ENCODE data around the gene HNRNPR. TPM values are rescaled to one million over a fixed set of nuclear protein-coding genes. Genes with fewer than 3 reads are reported as not detected.

The HNRNPR gene
- total and polyA plus RNA-seq, 9 of the 15 experiments (the other 6 are each of a cell fraction or from before 2014, with no cell fraction given): 80.9 to 372 (median 301) TPM

- TF ChIP-seq NR0B1 (IDR thresholded peaks at IDR 0.05; ENCODE audit: partially characterized antibody): no peak
- TF ChIP-seq FOXA3 (CRISPR knock-in tag; conservative IDR thresholded peaks at IDR 0.05 in 1 of 2, IDR thresholded peaks at IDR 0.05 in 1 of 2): 0 out of 4 replicates have a peak, but pooled peaks of 1 of the 2 experiments have one; percentile 41
- TF ChIP-seq, protein P1, sequence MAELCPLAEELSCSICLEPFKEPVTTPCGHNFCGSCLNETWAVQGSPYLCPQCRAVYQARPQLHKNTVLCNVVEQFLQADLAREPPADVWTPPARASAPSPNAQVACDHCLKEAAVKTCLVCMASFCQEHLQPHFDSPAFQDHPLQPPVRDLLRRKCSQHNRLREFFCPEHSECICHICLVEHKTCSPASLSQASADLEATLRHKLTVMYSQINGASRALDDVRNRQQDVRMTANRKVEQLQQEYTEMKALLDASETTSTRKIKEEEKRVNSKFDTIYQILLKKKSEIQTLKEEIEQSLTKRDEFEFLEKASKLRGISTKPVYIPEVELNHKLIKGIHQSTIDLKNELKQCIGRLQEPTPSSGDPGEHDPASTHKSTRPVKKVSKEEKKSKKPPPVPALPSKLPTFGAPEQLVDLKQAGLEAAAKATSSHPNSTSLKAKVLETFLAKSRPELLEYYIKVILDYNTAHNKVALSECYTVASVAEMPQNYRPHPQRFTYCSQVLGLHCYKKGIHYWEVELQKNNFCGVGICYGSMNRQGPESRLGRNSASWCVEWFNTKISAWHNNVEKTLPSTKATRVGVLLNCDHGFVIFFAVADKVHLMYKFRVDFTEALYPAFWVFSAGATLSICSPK (IDR thresholded peaks at IDR 0.05; ENCODE audit: borderline replicate concordance): no peak
- TF ChIP-seq PREB (CRISPR knock-in tag; IDR thresholded peaks at IDR 0.05): no peak
- TF ChIP-seq, protein P2, sequence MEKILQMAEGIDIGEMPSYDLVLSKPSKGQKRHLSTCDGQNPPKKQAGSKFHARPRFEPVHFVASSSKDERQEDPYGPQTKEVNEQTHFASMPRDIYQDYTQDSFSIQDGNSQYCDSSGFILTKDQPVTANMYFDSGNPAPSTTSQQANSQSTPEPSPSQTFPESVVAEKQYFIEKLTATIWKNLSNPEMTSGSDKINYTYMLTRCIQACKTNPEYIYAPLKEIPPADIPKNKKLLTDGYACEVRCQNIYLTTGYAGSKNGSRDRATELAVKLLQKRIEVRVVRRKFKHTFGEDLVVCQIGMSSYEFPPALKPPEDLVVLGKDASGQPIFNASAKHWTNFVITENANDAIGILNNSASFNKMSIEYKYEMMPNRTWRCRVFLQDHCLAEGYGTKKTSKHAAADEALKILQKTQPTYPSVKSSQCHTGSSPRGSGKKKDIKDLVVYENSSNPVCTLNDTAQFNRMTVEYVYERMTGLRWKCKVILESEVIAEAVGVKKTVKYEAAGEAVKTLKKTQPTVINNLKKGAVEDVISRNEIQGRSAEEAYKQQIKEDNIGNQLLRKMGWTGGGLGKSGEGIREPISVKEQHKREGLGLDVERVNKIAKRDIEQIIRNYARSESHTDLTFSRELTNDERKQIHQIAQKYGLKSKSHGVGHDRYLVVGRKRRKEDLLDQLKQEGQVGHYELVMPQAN (IDR thresholded peaks at IDR 0.05; ENCODE audit: borderline replicate concordance): no peak
- no peak for TF ChIP-seq ZNF717 (CRISPR knock-in tag; IDR thresholded peaks at IDR 0.05)
- TF ChIP-seq, protein P3, sequence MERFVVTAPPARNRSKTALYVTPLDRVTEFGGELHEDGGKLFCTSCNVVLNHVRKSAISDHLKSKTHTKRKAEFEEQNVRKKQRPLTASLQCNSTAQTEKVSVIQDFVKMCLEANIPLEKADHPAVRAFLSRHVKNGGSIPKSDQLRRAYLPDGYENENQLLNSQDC (CRISPR knock-in tag; IDR thresholded peaks at IDR 0.05): no peak
- TF ChIP-seq, protein P4, sequence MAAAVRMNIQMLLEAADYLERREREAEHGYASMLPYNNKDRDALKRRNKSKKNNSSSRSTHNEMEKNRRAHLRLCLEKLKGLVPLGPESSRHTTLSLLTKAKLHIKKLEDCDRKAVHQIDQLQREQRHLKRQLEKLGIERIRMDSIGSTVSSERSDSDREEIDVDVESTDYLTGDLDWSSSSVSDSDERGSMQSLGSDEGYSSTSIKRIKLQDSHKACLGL (CRISPR knock-in tag; IDR thresholded peaks at IDR 0.05; ENCODE audit: borderline replicate concordance, poor library complexity, severe bottlenecking): no peak
- TF ChIP-seq ELF2 (CRISPR knock-in tag; IDR thresholded peaks at IDR 0.05): no peak
- no peak for TF ChIP-seq POLR3A (IDR thresholded peaks at IDR 0.05; ENCODE audit: borderline replicate concordance, extremely low read depth, insufficient read depth, insufficient read length)
- no peak for TF ChIP-seq NEUROD1 (IDR thresholded peaks at IDR 0.05; ENCODE audit: borderline replicate concordance, low read depth, low read length, partially characterized antibody)
- TF ChIP-seq SMARCC2 (IDR thresholded peaks at IDR 0.05; ENCODE audit: low read depth): peak; percentile 69; the same call in 1 of the 2 replicates
- TF ChIP-seq DDX20 (tag; IDR thresholded peaks at IDR 0.05; ENCODE audit: low read depth): no peak
- no peak for TF ChIP-seq ZNF699 (CRISPR knock-in tag; IDR thresholded peaks at IDR 0.05; ENCODE audit: insufficient replicate concordance)
- no peak for TF ChIP-seq ZNF134 (CRISPR knock-in tag; conservative IDR thresholded peaks at IDR 0.05)
- 0 out of 4 replicates have a peak, but pooled peaks of 1 of the 2 experiments have one; percentile 23 for TF ChIP-seq MNT (conservative IDR thresholded peaks at IDR 0.05)
Measured at GRCh38 chr1:23384312-23385058, 40.4 kb upstream of the HNRNPR start (continued).

All from K562 (cell line).